ENCODE data around the gene CYTH4. TPM values are rescaled to one million over a fixed set of nuclear protein-coding genes. Genes with fewer than 3 reads are reported as not detected.
"Not testable (repeated sequence)": the region's sequence is repeated elsewhere in the genome, so short reads cannot be mapped to it uniquely, and the experiment has no call there.

The CYTH4 gene
- total RNA-seq, 1 experiment from 2014 or later, result 3.8 TPM

DNA sequence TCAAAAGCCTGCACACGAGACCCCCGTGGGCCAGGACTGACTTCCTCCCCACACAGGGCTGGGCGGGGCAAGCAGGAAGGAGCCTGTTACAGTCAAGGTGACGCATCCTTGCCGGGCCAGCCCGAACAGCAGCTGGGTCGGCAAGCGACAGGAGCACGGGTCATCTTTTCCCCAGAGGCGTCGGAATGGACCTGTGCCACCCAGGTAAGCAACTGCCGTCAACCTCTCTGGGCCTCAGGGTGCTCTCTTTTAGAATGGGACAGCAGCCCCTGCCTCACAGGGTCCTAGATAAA, at the start of gene CYTH4 (continued):
- TF ChIP-seq, protein P1, sequence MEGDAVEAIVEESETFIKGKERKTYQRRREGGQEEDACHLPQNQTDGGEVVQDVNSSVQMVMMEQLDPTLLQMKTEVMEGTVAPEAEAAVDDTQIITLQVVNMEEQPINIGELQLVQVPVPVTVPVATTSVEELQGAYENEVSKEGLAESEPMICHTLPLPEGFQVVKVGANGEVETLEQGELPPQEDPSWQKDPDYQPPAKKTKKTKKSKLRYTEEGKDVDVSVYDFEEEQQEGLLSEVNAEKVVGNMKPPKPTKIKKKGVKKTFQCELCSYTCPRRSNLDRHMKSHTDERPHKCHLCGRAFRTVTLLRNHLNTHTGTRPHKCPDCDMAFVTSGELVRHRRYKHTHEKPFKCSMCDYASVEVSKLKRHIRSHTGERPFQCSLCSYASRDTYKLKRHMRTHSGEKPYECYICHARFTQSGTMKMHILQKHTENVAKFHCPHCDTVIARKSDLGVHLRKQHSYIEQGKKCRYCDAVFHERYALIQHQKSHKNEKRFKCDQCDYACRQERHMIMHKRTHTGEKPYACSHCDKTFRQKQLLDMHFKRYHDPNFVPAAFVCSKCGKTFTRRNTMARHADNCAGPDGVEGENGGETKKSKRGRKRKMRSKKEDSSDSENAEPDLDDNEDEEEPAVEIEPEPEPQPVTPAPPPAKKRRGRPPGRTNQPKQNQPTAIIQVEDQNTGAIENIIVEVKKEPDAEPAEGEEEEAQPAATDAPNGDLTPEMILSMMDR (IDR thresholded peaks at IDR 0.05 in 2 of 3, conservative IDR thresholded peaks at IDR 0.05 in 1 of 3; ENCODE audit: borderline replicate concordance in 1 of 3, insufficient read depth in 1 of 3, low read depth in 2 of 3, low read length in 2 of 3), result no peak
- no peak for TF ChIP-seq EGR1 (IDR thresholded peaks at IDR 0.05; ENCODE audit: low read depth)

DNA sequence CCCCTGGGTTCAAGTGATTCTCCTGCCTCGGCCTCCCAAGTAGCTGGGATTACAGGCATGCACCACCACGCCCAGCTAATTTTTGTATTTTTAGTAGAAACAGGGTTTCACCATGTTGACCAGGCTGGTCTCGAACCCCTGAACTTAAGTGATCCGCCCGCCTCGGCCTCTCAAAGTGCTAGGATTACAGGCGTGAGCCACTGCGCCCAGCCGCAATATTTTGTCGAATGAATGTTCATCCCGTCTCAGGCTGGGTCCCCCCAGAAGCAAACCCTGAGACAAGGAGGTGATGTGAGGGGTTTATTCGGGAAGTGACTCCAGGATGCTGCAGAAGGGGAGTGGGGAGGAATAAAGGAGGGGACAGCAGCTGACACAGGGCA, 48.9 kb upstream of the CYTH4 start:
- H3K9ac ChIP-seq (ENCODE audit: low read length); H3K4me2 ChIP-seq (ENCODE audit: low read length); POLR2A ChIA-PET; H2AFZ ChIP-seq (ENCODE audit: low read depth, low read length, poor library complexity, severe bottlenecking); H3K9me3 ChIP-seq (ENCODE audit: control insufficient read depth in 1 of 2, insufficient read depth in 1 of 2, low read depth in 1 of 2, low read length in 2 of 2); H4K20me1 ChIP-seq (ENCODE audit: insufficient read depth); BruUV-seq (replicated peaks); RAD21 ChIA-PET (ENCODE audit: low non-redundant PET in 1 of 2, low total read pairs in 2 of 2, uncharacterized antibody in 2 of 2, unreplicated experiment in 2 of 2); intact Hi-C loops (cut with micrococcal nuclease); H3K4me3 ChIP-seq (replicated peaks in 1 of 2; ENCODE audit: low read depth in 1 of 2, low read length in 2 of 2); H3K9me2 ChIP-seq (ENCODE audit: insufficient read depth); H3K36me3 ChIP-seq (ENCODE audit: control insufficient read depth in 1 of 2, insufficient read depth in 2 of 2, low read length in 2 of 2); DNase-seq (ENCODE audit: low read depth, low spot score); H3K27me3 ChIP-seq (ENCODE audit: insufficient read depth, low read length); ATAC-seq; H3K79me2 ChIP-seq (ENCODE audit: insufficient read depth, low read length); H3K27ac ChIP-seq (ENCODE audit: low read depth, low read length): not testable (repeated sequence)
- CTCF ChIA-PET, result interaction anchor here (1.4 kb wide), 1 partner anchor 33 kb away, joined by 3 read pairs; no protein-coding TSS in a partner anchor
- H3K4me1 ChIP-seq (ENCODE audit: control insufficient read depth in 1 of 2, insufficient read depth in 2 of 2, low read length in 2 of 2), result peaks cover 22 to 32% of the 10 kb centered on the region in 2 experiments

DNA sequence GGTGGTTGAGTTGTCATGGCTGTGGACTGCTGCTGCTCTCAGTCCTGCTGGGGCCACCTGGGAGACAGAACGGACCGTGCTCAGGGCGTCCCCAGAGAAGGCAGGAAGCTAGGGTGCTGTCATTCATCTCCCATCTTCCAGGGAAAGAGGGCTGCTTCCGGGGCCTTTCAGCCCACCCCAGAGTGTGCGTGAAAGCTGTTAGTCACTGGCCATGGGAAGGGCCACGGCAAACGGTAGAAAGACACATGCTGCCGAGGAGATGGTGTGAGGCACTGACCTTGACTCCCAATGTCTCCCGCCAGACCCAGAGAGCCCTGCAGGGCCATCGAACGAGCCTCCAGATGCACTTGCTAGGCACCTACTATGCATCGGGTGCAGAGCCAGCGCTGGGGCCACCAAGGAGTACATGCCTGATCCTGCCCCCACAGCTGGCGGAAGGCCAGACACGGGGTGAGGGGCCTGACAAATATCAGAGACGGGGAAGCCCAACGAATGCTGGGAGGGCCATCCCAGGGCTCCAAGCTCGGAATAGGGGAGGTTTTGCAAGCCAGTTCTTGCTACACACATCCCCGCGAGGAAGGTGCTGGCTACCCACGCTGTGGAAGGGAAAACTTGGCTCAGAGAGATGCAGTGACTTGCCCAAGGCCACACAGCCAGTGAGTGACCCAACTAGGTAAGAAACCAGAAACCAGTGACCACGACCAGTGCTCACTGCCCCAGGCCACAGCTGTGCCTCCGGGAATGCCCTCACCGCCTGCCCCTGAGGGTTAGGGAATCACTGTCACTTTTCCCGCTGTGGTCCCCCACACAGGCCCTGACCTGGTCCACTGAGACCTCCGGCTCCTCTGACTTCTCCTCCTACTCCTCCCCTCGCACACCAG, 48.3 kb upstream of the CYTH4 start:
- ChIA-PET POLR2A (no interaction called here), CTCF (interaction anchor here (1.4 kb wide), 1 partner anchor 33 kb away, joined by 3 read pairs; no protein-coding TSS in a partner anchor), RAD21 (ENCODE audit: low non-redundant PET in 1 of 2, low total read pairs in 2 of 2, uncharacterized antibody in 2 of 2, unreplicated experiment in 2 of 2) (no interaction called here)
- Histone ChIP-seq H2AFZ (ENCODE audit: low read depth, low read length, poor library complexity, severe bottlenecking) (no peak overlapping the region), H3K9ac (ENCODE audit: low read length) (no peak overlapping the region), H3K27ac (ENCODE audit: low read depth, low read length) (no peak overlapping the region), H3K27me3 (ENCODE audit: insufficient read depth, low read length) (no peaks in the 10 kb centered on the region), H3K4me2 (ENCODE audit: low read length) (no peak overlapping the region), H3K9me3 (ENCODE audit: control insufficient read depth in 1 of 2, insufficient read depth in 1 of 2, low read depth in 1 of 2, low read length in 2 of 2) (no peaks in the 10 kb centered on the region), H4K20me1 (ENCODE audit: insufficient read depth) (no peaks in the 10 kb centered on the region), H3K9me2 (ENCODE audit: insufficient read depth) (no peaks in the 10 kb centered on the region), H3K36me3 (ENCODE audit: control insufficient read depth in 1 of 2, insufficient read depth in 2 of 2, low read length in 2 of 2) (no peaks in the 10 kb centered on the region), H3K79me2 (ENCODE audit: insufficient read depth, low read length) (no peaks in the 10 kb centered on the region), H3K4me3 (replicated peaks in 1 of 2; ENCODE audit: low read depth in 1 of 2, low read length in 2 of 2) (no peak overlapping the region), H3K4me1 (ENCODE audit: control insufficient read depth in 1 of 2, insufficient read depth in 2 of 2, low read length in 2 of 2) (peaks cover 16 to 25% of the 10 kb centered on the region in 2 experiments)
- BruUV-seq (replicated peaks), result no TSS peak
- intact Hi-C loops (cut with micrococcal nuclease), result no loop called here
- DNase-seq (ENCODE audit: low read depth, low spot score) (no peak), ATAC-seq (no peak)
- no peak for TF ChIP-seq SRF (IDR thresholded peaks at IDR 0.05; ENCODE audit: low read depth)
- no peak for TF ChIP-seq ZBTB33 (IDR thresholded peaks at IDR 0.05; ENCODE audit: extremely low read depth, insufficient replicate concordance, low read length)
- TF ChIP-seq EZH2phosphoT487 (IDR thresholded peaks at IDR 0.05; ENCODE audit: borderline replicate concordance), result no peak
- no peak for TF ChIP-seq RAD21 (IDR thresholded peaks at IDR 0.05; ENCODE audit: low read depth)
- TF ChIP-seq YY1 (IDR thresholded peaks at IDR 0.05; ENCODE audit: extremely low read depth, insufficient replicate concordance, low read depth, low read length), result no peak
- TF ChIP-seq POLR2AphosphoS5 (IDR thresholded peaks at IDR 0.05; ENCODE audit: low read depth, low read length), result no peak
- TF ChIP-seq, protein P2, sequence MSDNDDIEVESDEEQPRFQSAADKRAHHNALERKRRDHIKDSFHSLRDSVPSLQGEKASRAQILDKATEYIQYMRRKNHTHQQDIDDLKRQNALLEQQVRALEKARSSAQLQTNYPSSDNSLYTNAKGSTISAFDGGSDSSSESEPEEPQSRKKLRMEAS (IDR thresholded peaks at IDR 0.05), result no peak
- no peak for TF ChIP-seq EZH2 (IDR thresholded peaks at IDR 0.05)
- TF ChIP-seq SIN3A (IDR thresholded peaks at IDR 0.05; ENCODE audit: low read depth), result no peak
- no peak for TF ChIP-seq CEBPB (IDR thresholded peaks at IDR 0.05; ENCODE audit: low read depth)
- TF ChIP-seq ELF1 (IDR thresholded peaks at IDR 0.05; ENCODE audit: borderline replicate concordance, low read depth), result no peak
- no peak for TF ChIP-seq FOSL1 (IDR thresholded peaks at IDR 0.05; ENCODE audit: low read depth)
- TF ChIP-seq POLR2A (IDR thresholded peaks at IDR 0.05; ENCODE audit: borderline replicate concordance, extremely low read depth, insufficient read depth, insufficient read length), result no peak

Data from HCT116 (cell line).